Right lobe of liver (tissue), 6 donors: ENCODE data around the gene RGS11. TPM values are rescaled to one million over a fixed set of nuclear protein-coding genes. Genes with fewer than 3 reads are reported as not detected.

Source experiments
- ATAC-seq, 4 donors: fragments of 200-7000 bp; cut with Tn5 transposase; one replicate each; pipeline ENCODE4 v1.9.1; 2020; ENCODE audit warnings: mild to moderate bottlenecking in 4 of 4, moderate library complexity in 4 of 4
- DNase-seq, 3 donors: peaks; one replicate each; pipeline ENCODE4 v3.0.0-alpha.2; 2020
- H3K27ac ChIP-seq, 3 donors: fragments of 200-600 bp; one replicate each; pipeline ENCODE4 v1.8.0; 2022
- H3K27me3 ChIP-seq, 2 donors: fragments of 200-600 bp; one replicate each; pipeline ENCODE4 v1.8.0; 2022
- H3K36me3 ChIP-seq, 4 donors: fragments of 200-600 bp; sonication (generic) in 1 of 4; one replicate each; pipeline versions ENCODE4 v1.5.1 to v1.8.0; 2017 to 2022; ENCODE audit warnings: control low read depth in 1 of 4
- H3K4me1 ChIP-seq, 4 donors: fragments of 200-600 bp; sonication (generic) in 1 of 4; one replicate each; pipeline versions ENCODE4 v1.5.1 to v1.8.0; 2017 to 2022; ENCODE audit warnings: control low read depth in 1 of 4
- H3K4me3 ChIP-seq, 3 donors: fragments of 200-600 bp; one replicate each; pipeline ENCODE4 v1.8.0; 2022
- H3K9me3 ChIP-seq, 4 donors: fragments of 200-600 bp; sonication (generic) in 1 of 4; one replicate each; pipeline versions ENCODE4 v1.5.1 to v1.8.0; 2017 to 2022; ENCODE audit warnings: control low read depth in 1 of 4
- POLR2A ChIP-seq: fragments of 450-650 bp; IDR thresholded peaks from one replicate; pipeline ENCODE4 v1.6.1; 2017; ENCODE audit warnings: antibody characterized with exemption, mild to moderate bottlenecking
- WGBS: methylation state at CpG from one replicate; pipeline ENCODE4 v1.1.6; 2018; ENCODE audit warnings: low coverage, low lambda C conversion rate; ENCODE audit not compliant: insufficient coverage; ENCODE audit errors: missing lambda C conversion rate; 5-methylcytosine and 5-hydroxymethylcytosine counted together
- intact Hi-C, 2 donors: fragments of 100-400 bp; cut with DNase I; formaldehyde crosslinking; loops; one replicate each; pipeline versions ENCODE4 v1.11.2 to v1.14.1; 2022
- total RNA-seq, 6 experiments: library from RNA; depleted of rRNA in 2 of 6; stranded (reverse); fragments of >200 nt in 2 of 6; fragmentation: NEBNext Ultra II Directional in 3 of 6; extraction: Animal tissue kit (Norgen Biotek cat#: 25700) in 3 of 6; gene quantifications; one replicate each; pipeline versions ENCODE4 v1.1.0 to v1.2.4, GENCODE V29; 2016 to 2023
- TF ChIP-seq, protein P1 (sequence below), 4 donors: fragments of 200-600 bp in 3 of 4; fragments of 450-650 bp in 1 of 4; IDR thresholded peaks; one replicate each; pipeline versions ENCODE4 v1.5.1 to v1.8.0; 2016 to 2022; ENCODE audit warnings: antibody characterized with exemption in 4 of 4, mild to moderate bottlenecking in 2 of 4
- donor health status: DM: no; HTN: yes; CAD: no.
- donor health status: DM: no; HTN: no; CAD: no.
- donor health status: DM: no; HTN: no; CAD: no.
- donor health status: DM: no; HTN: yes; CAD: no.
- donor health status: DM: no; HTN: yes; CAD: no.

Gene RGS11
- total RNA-seq, 6 experiments from 2014 or later: 0.37 to 1.3 (median 0.80) TPM

DNA sequence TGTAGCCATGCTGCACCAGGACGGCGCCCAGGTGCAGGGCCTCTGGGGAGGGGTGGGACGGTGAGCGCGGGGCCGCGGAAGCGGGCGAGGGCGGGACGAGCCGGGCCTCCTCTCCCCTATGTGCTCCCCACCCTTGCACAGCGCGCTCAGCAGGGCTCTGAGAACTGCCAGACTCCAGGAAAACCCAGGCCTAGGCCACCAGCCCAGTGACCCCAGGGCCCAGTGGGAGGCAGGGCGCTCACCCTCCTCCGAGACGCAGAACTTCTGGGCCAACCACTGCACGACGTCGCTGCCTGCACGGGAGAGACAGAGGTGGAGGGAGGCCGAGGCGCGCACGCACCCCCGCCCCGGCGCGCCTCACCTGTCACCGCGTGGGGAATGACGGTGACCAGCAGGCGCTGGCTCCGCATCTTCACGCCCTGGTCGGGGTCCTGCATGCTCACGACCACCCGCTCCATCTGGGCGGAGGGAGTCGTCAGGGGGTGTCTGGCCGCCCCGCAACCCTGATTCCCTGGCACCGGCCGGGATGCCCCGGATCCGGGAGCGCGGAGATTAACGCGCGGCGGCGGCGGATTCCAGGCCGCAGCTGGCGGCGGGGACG is 603 bp downstream of the RGS11 start:
- Histone ChIP-seq H3K27me3 (peaks cover 0 to 12% of the 10 kb centered on the region in 2 donors), H3K4me1 (peaks cover 0 to 5% (median 0%) of the 10 kb centered on the region in 4 donors), H3K9me3 (no peaks in the 10 kb centered on the region), H3K36me3 (no peaks in the 10 kb centered on the region), H3K27ac (no peak overlapping the region), H3K4me3 (peak overlapping the region in 1 of 3 donors; percentile 26)
- ATAC-seq (peak in 1 of 4 donors; percentile 22), DNase-seq (peak in 1 of 3 donors; percentile 16)
- intact Hi-C loops: no loop called here
- no peak for TF ChIP-seq POLR2A
- TF ChIP-seq, protein P1, sequence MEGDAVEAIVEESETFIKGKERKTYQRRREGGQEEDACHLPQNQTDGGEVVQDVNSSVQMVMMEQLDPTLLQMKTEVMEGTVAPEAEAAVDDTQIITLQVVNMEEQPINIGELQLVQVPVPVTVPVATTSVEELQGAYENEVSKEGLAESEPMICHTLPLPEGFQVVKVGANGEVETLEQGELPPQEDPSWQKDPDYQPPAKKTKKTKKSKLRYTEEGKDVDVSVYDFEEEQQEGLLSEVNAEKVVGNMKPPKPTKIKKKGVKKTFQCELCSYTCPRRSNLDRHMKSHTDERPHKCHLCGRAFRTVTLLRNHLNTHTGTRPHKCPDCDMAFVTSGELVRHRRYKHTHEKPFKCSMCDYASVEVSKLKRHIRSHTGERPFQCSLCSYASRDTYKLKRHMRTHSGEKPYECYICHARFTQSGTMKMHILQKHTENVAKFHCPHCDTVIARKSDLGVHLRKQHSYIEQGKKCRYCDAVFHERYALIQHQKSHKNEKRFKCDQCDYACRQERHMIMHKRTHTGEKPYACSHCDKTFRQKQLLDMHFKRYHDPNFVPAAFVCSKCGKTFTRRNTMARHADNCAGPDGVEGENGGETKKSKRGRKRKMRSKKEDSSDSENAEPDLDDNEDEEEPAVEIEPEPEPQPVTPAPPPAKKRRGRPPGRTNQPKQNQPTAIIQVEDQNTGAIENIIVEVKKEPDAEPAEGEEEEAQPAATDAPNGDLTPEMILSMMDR (IDR thresholded peaks at IDR 0.05): no peak
- WGBS: 0% methylated on average over 5 of the region's 58 CpGs

DNA sequence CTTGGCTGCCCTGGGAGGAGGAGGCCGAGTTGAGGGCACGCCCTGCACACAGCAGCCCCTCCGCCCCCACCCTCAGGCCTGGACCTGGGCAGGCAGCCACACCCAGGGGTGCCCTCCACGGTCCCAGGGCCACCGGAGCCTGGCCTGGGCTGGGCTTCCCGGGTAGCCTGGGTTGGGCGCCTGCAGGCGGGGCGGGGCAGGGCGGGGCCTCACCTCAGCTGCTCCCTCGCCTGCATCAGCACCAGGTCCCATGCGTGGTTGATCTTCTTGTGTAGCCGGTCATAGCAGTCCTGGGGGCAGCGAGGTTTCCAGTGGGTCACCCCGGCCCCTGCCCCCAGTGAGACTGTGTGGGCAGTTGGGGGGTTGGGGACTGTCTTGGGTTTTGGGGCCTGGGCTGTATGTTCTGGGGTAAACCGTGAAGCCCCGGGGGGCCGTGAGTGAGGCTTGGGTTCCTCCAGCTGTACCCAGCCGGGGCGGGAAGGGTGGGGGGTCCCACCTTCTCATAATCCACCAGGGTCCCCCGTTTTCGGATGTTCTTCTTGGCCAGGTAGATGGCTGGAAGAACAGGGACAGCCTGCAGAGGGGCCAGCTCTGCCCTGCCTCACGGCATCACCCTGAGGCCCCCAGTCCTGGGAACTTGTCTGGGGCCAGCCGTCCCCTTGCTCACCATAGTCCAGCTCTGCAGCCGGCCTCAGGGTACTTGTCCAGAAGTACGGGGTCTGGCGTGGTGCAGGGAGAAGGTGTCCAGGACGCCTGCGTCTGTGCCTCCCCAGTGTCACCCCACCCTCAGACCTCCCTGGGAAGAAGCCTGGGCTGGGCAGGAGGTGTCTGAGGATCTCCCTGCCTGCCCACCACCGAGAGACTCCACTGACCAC is 2.0 kb downstream of the RGS11 start:
- WGBS: 40% methylated on average over 2 of the region's 30 CpGs
- intact Hi-C loops: no loop called here
- Histone ChIP-seq H3K27ac (no peak overlapping the region), H3K9me3 (no peaks in the 10 kb centered on the region), H3K36me3 (no peaks in the 10 kb centered on the region), H3K4me3 (no peak overlapping the region), H3K4me1 (peaks cover 0 to 5% (median 0%) of the 10 kb centered on the region in 4 donors), H3K27me3 (peaks cover 0 to 4% of the 10 kb centered on the region in 2 donors)
- DNase-seq (no peak), ATAC-seq (no peak)
- no peak for TF ChIP-seq POLR2A
- TF ChIP-seq, protein P1 (IDR thresholded peaks at IDR 0.05): no peak

DNA sequence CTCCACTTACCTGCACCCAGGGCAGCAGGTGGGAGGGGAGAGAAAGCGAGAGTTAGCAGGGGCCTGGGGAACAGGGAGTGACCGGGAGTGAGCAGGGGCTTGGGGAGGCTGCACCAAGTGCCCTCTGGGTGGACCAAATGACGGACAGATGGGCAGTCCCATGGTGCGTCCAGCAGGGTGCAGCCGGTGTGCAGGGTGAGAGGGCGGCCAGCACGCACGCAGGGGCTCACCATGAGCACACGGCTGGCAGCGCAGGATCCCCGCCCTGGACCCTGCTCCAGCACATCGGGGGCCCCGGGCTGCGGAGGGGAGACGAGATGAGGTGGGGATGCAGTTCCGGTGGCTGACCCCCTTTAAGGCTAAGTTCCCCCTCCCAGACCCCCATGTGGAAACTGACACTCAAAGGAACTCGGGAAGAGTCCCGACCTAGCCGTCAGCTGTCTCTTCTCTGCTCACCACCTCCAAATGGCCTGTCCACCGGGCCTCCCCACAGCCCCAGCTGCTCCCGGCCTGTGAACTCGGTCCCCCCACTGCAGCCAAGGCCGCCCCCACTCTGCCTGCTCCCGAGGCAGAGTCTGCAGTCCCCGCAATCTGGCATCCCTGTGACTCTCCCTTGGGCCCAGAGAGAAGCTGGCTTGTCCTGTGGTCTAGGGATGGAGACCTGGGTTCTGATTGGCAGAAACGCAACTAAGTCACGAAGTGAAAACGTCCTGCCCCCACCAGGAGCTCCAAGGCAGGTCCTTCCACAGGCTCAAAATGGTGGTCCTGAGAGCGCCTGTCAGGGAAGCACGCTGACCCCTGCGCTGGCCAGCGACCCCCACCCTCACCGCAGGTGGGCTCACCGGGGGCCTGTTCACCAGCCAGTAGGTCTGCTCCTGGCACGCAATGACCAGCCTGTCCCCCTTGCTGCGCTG is 2.9 kb downstream of the RGS11 start:
- Histone ChIP-seq H3K9me3 (no peaks in the 10 kb centered on the region), H3K4me3 (no peak overlapping the region), H3K4me1 (peaks cover 0 to 5% (median 0%) of the 10 kb centered on the region in 4 donors), H3K36me3 (no peaks in the 10 kb centered on the region), H3K27me3 (peaks cover 0 to 4% of the 10 kb centered on the region in 2 donors), H3K27ac (no peak overlapping the region)
- intact Hi-C loops: no loop called here
- DNase-seq (no peak), ATAC-seq (peak in 1 of 4 donors; percentile 12)
- 77% methylated on average over 10 of the region's 36 CpGs for WGBS
- TF ChIP-seq, protein P1 (IDR thresholded peaks at IDR 0.05): no peak
- TF ChIP-seq POLR2A: no peak
